ENCODE data around the gene BCL7A. TPM values are rescaled to one million over a fixed set of nuclear protein-coding genes. Genes with fewer than 3 reads are reported as not detected.

BCL7A gene
- total and polyA plus RNA-seq, 2 donors (not counting 1 experiment from before 2014, with no cell fraction given) = 71.0 to 75.9 TPM

DNA sequence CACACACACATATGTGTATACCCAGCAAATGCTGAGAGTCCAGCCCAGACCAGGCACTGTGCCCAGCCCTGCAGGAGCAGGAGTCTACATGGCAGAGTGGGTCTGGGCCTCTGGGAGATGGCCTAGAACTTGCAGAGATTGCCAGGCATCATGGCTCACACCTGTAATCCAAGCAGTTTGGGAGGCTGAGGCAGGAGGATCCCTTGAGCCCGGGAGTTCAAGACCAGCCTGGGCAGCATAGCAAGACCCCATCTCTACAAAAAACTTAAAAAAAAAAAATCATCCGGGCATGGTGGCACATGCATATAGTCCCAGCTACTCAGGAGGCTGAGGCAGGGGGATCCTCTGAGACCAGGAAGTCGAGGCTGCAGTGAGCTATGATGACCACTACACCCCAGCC lies 36.1 kb downstream of the BCL7A start:
- peaks cover 0 to 62% of the 10 kb centered on the region in 2 experiments for H3K36me3 ChIP-seq (replicated peaks in 1 of 2; ENCODE audit: control extremely low read depth in 1 of 2, control insufficient read depth in 1 of 2, extremely low read depth in 1 of 2, insufficient read depth in 2 of 2, low read length in 1 of 2)
- ATAC-seq (ENCODE audit: low read depth) (no peak), DNase-seq (no peak)
- H3K4me1 ChIP-seq (ENCODE audit: control insufficient read depth in 2 of 2, insufficient read depth in 2 of 2, low read length in 2 of 2) = peaks cover 0 to 6% of the 10 kb centered on the region in 2 donors
- H3K4me1 Mint-ChIP-seq = peaks cover 4% of the 10 kb centered on the region
- peaks cover 37% of the 10 kb centered on the region for H4K20me1 ChIP-seq (ENCODE audit: control insufficient read depth, insufficient read depth, low read length, poor library complexity, severe bottlenecking)
- no peak overlapping the region for H3K4me3 Mint-ChIP-seq
- intact Hi-C loops (cut with micrococcal nuclease) = no loop called here
- H3K4me2 ChIP-seq (replicated peaks; ENCODE audit: low read depth, low read length, poor library complexity, severe bottlenecking) = no peak overlapping the region
- TF ChIP-seq CTCF (IDR thresholded peaks at IDR 0.05) (no peak), EZH2 (IDR thresholded peaks at IDR 0.05; ENCODE audit: borderline replicate concordance, insufficient read depth, low read depth, low read length, poor library complexity, severe bottlenecking) (no peak)
- H3K27me3 ChIP-seq (replicated peaks in 1 of 4; ENCODE audit: control extremely low read depth in 1 of 4, control insufficient read depth in 3 of 4, insufficient read depth in 4 of 4, low read length in 3 of 4) = no peaks in the 10 kb centered on the region
- H3K9ac ChIP-seq (ENCODE audit: low read length) = no peak overlapping the region
- no peak overlapping the region for H3K4me3 ChIP-seq (ENCODE audit: control extremely low read depth in 1 of 5, extremely low read depth in 1 of 5, insufficient read depth in 1 of 5, low read depth in 2 of 5, low read length in 4 of 5)
- CTCF ChIA-PET = interaction anchor here (5.2 kb wide), 1 partner anchor 68 kb away, joined by 154 read pairs; no protein-coding TSS in a partner anchor
- H2AFZ ChIP-seq (ENCODE audit: insufficient read depth, low read depth, low read length, poor library complexity, severe bottlenecking) = no peak overlapping the region
- no peak overlapping the region for H3K27ac Mint-ChIP-seq
- H3K79me2 ChIP-seq (ENCODE audit: control insufficient read depth, insufficient read depth, low read length) = peaks cover 12% of the 10 kb centered on the region
- POLR2A ChIA-PET = no interaction called here
- no peaks in the 10 kb centered on the region for H3K27me3 Mint-ChIP-seq
- no peaks in the 10 kb centered on the region for H3K9me3 ChIP-seq (ENCODE audit: control extremely low read depth in 1 of 3, control insufficient read depth in 2 of 3, insufficient read depth in 1 of 3, low read length in 2 of 3)
- 80% methylated on average over 1 of the region's 3 CpGs for WGBS (ENCODE audit: insufficient coverage)
- H3K27ac ChIP-seq (ENCODE audit: low read length in 2 of 2) = no peak overlapping the region
- no peaks in the 10 kb centered on the region for H3K9me3 Mint-ChIP-seq (ENCODE audit: insufficient read depth)

DNA sequence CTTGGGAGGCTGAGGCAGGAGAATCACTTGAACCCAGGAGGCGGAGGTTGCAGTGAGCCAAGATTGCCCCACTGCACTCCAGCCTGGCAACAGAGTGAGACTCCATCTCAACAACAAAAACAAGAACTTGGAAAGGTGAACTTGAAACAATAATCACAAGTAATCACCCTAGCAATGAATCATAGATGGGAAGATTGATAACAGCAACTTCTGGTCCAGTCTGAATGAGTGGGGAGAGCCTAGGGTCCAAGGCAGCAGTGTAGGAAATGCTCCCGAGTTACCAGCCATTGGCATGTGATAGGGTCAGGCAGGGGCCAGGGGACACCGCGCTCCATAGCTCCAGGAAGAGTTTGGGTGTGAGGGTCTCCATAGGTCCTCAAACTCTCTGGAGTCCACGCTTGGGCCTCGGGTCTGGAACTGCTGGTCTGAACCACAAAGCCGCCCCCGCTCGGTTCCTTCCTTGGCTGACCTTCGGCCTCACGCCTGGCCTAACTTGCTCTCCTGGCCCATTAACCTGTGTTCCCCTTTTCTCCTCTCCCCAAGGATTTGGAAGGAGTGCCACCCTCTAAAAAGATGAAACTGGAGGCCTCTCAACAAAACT lies 37.0 kb downstream of the BCL7A start:
- H4K20me1 ChIP-seq (ENCODE audit: control insufficient read depth, insufficient read depth, low read length, poor library complexity, severe bottlenecking) = peaks cover 37% of the 10 kb centered on the region
- TF ChIP-seq CTCF (IDR thresholded peaks at IDR 0.05) (no peak), EZH2 (IDR thresholded peaks at IDR 0.05; ENCODE audit: borderline replicate concordance, insufficient read depth, low read depth, low read length, poor library complexity, severe bottlenecking) (no peak)
- no peak overlapping the region for H3K9ac ChIP-seq (ENCODE audit: low read length)
- ChIA-PET POLR2A (no interaction called here), CTCF (interaction anchor here (1.3 to 1.5 kb wide), 2 partner anchors 10 to 64 kb away, joined by 3 to 5 read pairs; no protein-coding TSS in a partner anchor)
- Mint-ChIP-seq H3K9me3 (ENCODE audit: insufficient read depth) (no peaks in the 10 kb centered on the region), H3K4me1 (peaks cover 13% of the 10 kb centered on the region), H3K27ac (peak overlapping the region; percentile 29), H3K27me3 (no peaks in the 10 kb centered on the region), H3K4me3 (no peak overlapping the region)
- no peaks in the 10 kb centered on the region for H3K9me3 ChIP-seq (ENCODE audit: control extremely low read depth in 1 of 3, control insufficient read depth in 2 of 3, insufficient read depth in 1 of 3, low read length in 2 of 3)
- H2AFZ ChIP-seq (ENCODE audit: insufficient read depth, low read depth, low read length, poor library complexity, severe bottlenecking) = no peak overlapping the region
- H3K4me1 ChIP-seq (ENCODE audit: control insufficient read depth in 2 of 2, insufficient read depth in 2 of 2, low read length in 2 of 2) = peaks cover 5 to 14% of the 10 kb centered on the region in 2 donors
- WGBS (ENCODE audit: insufficient coverage) = over 99% methylated on average over 10 of the region's 11 CpGs
- intact Hi-C loops (cut with micrococcal nuclease) = no loop called here
- no peak overlapping the region for H3K4me3 ChIP-seq (ENCODE audit: control extremely low read depth in 1 of 5, extremely low read depth in 1 of 5, insufficient read depth in 1 of 5, low read depth in 2 of 5, low read length in 4 of 5)
- DNase-seq (no peak), ATAC-seq (ENCODE audit: low read depth) (no peak)
- peaks cover 0 to 62% of the 10 kb centered on the region in 2 experiments for H3K36me3 ChIP-seq (replicated peaks in 1 of 2; ENCODE audit: control extremely low read depth in 1 of 2, control insufficient read depth in 1 of 2, extremely low read depth in 1 of 2, insufficient read depth in 2 of 2, low read length in 1 of 2)
- H3K4me2 ChIP-seq (replicated peaks; ENCODE audit: low read depth, low read length, poor library complexity, severe bottlenecking) = no peak overlapping the region
- peaks cover 12% of the 10 kb centered on the region for H3K79me2 ChIP-seq (ENCODE audit: control insufficient read depth, insufficient read depth, low read length)
- H3K27ac ChIP-seq (ENCODE audit: low read length in 2 of 2) = no peak overlapping the region
- H3K27me3 ChIP-seq (replicated peaks in 1 of 4; ENCODE audit: control extremely low read depth in 1 of 4, control insufficient read depth in 3 of 4, insufficient read depth in 4 of 4, low read length in 3 of 4) = no peaks in the 10 kb centered on the region

All from B cell (primary cell).